NT2/D1 (cell line): ENCODE measurements around the gene DACH2.

ENCODE experiments used
- DNase-seq: peaks from one replicate; pipeline ENCODE4 v3.0.0-alpha.2; 2011; ENCODE audit warnings: low read depth, low spot score
- H3K27me3 ChIP-seq: 2 replicates; pipeline ENCODE4 v1.6.0; 2011; ENCODE audit warnings: mild to moderate bottlenecking; ENCODE audit not compliant: insufficient read length, insufficient read depth
- H3K36me3 ChIP-seq: 2 replicates; pipeline ENCODE4 v1.6.1; 2011; ENCODE audit warnings: mild to moderate bottlenecking, low read length, mixed read lengths; ENCODE audit not compliant: insufficient read depth, insufficient read length
- H3K4me1 ChIP-seq: 2 replicates; pipeline ENCODE4 v1.5.1; 2011; ENCODE audit not compliant: insufficient read depth, insufficient read length
- H3K4me3 ChIP-seq: 2 replicates; pipeline ENCODE4 v1.5.1; 2011; ENCODE audit warnings: low read depth; ENCODE audit not compliant: insufficient read length
- H3K9ac ChIP-seq: 2 replicates; pipeline ENCODE4 v1.6.0; 2011; ENCODE audit warnings: low read depth; ENCODE audit not compliant: insufficient read length
- H3K9me3 ChIP-seq: 2 replicates; pipeline ENCODE4 v1.5.1; 2011; ENCODE audit warnings: mild to moderate bottlenecking, low read length; ENCODE audit not compliant: insufficient read depth
- SUZ12 ChIP-seq: IDR thresholded peaks from 2 replicates; pipeline ENCODE4 v1.6.1; 2011; ENCODE audit not compliant: insufficient read length, insufficient read depth; ENCODE audit errors: extremely low read depth
- YY1 ChIP-seq: IDR thresholded peaks from 2 replicates; pipeline ENCODE4 v1.6.1; 2011; ENCODE audit not compliant: insufficient read length, insufficient read depth
- ZNF274 ChIP-seq: IDR thresholded peaks from 2 replicates; pipeline ENCODE4 v1.6.1; 2011; ENCODE audit warnings: mild to moderate bottlenecking, low read depth, low read length

Gene DACH2

GRCh38 chrX:86504297-86504696, 356.0 kb downstream of the DACH2 start:
- H3K4me3 ChIP-seq: no peak overlapping the region
- no peaks in the 10 kb centered on the region for H3K9me3 ChIP-seq
- DNase-seq: no peak
- no peaks in the 10 kb centered on the region for H3K27me3 ChIP-seq
- H3K36me3 ChIP-seq: no peaks in the 10 kb centered on the region
- no peak overlapping the region for H3K9ac ChIP-seq
- TF ChIP-seq YY1 (no peak), SUZ12 (no peak), ZNF274 (no peak)
- H3K4me1 ChIP-seq: no peaks in the 10 kb centered on the region

- H3K9ac ChIP-seq: no peak overlapping the region
- no peak for TF ChIP-seq SUZ12
- TF ChIP-seq ZNF274: no peak
- no peak for TF ChIP-seq YY1
- H3K9me3 ChIP-seq: no peaks in the 10 kb centered on the region
- H3K27me3 ChIP-seq: no peaks in the 10 kb centered on the region
- DNase-seq: no peak
- no peaks in the 10 kb centered on the region for H3K4me1 ChIP-seq
- H3K36me3 ChIP-seq: no peaks in the 10 kb centered on the region
- no peak overlapping the region for H3K4me3 ChIP-seq
These were observed 359.1 kb downstream of the DACH2 start for GRCh38 chrX:86507331-86507730.

DNA sequence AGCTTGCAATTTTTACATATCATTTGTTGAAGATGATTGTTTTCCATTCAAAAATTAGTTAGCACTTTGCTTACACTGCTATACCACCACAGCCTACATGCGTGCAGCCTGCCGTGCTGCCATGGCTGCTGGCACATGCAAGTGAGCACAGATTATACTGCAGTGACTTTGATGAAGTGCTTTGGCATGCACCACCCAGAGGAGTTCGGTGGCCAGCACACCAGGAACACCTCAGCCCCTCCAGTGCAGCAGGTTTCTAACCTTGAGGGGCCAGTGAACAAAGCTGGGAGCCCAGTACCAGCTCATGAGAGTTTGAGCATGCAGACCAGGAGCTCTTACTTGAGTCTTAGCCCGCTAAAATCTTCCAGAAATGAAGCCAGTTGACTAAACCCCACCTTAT, 431.5 kb downstream of the DACH2 start:
- H3K4me3 ChIP-seq: no peak overlapping the region
- no peaks in the 10 kb centered on the region for H3K4me1 ChIP-seq
- TF ChIP-seq ZNF274: no peak
- no peak for TF ChIP-seq SUZ12
- no peak for TF ChIP-seq YY1
- no peak for DNase-seq
- H3K36me3 ChIP-seq: no peaks in the 10 kb centered on the region
- H3K9ac ChIP-seq: no peak overlapping the region
- H3K9me3 ChIP-seq: no peaks in the 10 kb centered on the region
- H3K27me3 ChIP-seq: no peaks in the 10 kb centered on the region

DNA sequence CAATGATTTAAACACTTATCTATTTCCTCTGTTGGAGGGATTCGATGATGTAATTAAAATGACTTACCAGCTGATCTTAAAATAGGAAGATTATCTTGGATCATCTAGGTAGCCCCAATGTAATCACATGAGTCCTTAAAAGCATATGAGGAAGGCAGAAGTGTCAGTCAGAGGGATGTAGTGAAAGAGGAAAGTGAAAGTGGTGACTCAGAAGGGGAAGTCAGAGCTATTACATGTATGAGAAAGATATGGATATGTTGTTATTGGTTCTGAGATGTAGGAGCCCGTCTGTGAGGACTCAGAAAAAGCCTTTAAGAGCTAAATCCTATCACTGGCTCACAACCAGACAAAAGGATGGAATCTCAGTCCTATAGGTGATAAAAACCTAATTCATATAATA, 456.4 kb downstream of the DACH2 start:
- TF ChIP-seq YY1: no peak
- TF ChIP-seq SUZ12: no peak
- TF ChIP-seq ZNF274: no peak
- no peak for DNase-seq

GRCh38 chrX:86696951-86697350, 548.7 kb downstream of the DACH2 start:
- H3K4me3 ChIP-seq: no peak overlapping the region
- no peaks in the 10 kb centered on the region for H3K4me1 ChIP-seq
- no peak overlapping the region for H3K9ac ChIP-seq
- TF ChIP-seq ZNF274: no peak
- no peak for TF ChIP-seq SUZ12
- TF ChIP-seq YY1: no peak
- no peaks in the 10 kb centered on the region for H3K36me3 ChIP-seq
- DNase-seq: no peak
- no peaks in the 10 kb centered on the region for H3K9me3 ChIP-seq
- H3K27me3 ChIP-seq: no peaks in the 10 kb centered on the region

More for the DNA sequence above, 456.4 kb downstream of the DACH2 start:
- Histone ChIP-seq H3K9me3 (no peaks in the 10 kb centered on the region), H3K4me1 (no peaks in the 10 kb centered on the region), H3K27me3 (no peaks in the 10 kb centered on the region), H3K36me3 (no peaks in the 10 kb centered on the region), H3K9ac (no peak overlapping the region), H3K4me3 (no peak overlapping the region)

DNA sequence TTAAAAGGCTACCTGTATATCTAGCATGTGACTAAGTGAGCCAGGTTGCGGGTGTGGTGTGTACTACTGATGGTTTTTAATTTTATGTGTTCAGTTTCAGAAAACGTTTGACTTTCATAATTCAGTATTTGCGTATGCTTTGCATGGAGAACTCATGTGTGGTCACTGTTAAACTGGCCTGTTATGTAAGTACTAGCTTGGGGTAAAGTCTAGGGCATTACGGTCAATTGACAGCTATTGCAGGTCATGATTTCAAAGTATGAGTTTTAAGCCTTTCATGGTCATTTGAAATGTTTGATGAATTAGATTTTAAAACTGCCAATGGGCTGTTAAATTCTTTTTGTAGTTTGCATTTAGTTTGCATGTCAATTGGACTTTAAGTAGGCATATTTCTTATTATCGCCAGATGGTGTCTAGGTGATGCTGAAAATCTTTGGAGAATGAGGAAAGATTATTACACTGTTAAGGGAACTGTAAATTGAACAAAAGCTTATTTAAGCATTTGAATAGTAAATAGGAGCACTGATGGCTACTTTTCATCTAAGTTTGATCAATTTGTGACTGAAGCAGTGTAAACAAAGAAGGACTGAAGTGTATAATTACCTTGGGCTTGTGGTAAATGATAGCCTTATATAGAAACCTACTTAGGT, 563.4 kb downstream of the DACH2 start:
- no peaks in the 10 kb centered on the region for H3K4me1 ChIP-seq
- TF ChIP-seq YY1 (no peak), ZNF274 (no peak), SUZ12 (no peak)
- H3K4me3 ChIP-seq: no peak overlapping the region
- no peaks in the 10 kb centered on the region for H3K9me3 ChIP-seq
- no peak overlapping the region for H3K9ac ChIP-seq
- no peaks in the 10 kb centered on the region for H3K27me3 ChIP-seq
- no peak for DNase-seq
- no peaks in the 10 kb centered on the region for H3K36me3 ChIP-seq

GRCh38 chrX:86714441-86714840, 566.2 kb downstream of the DACH2 start:
- H3K4me1 ChIP-seq: no peaks in the 10 kb centered on the region
- H3K9me3 ChIP-seq: no peaks in the 10 kb centered on the region
- H3K36me3 ChIP-seq: no peaks in the 10 kb centered on the region
- no peaks in the 10 kb centered on the region for H3K27me3 ChIP-seq
- H3K9ac ChIP-seq: no peak overlapping the region
- no peak for TF ChIP-seq SUZ12
- TF ChIP-seq YY1: no peak
- TF ChIP-seq ZNF274: no peak
- no peak overlapping the region for H3K4me3 ChIP-seq
- DNase-seq: no peak
